ENCODE data around the gene MFAP5.

MFAP5 gene

GRCh38 chr12:8675591-8676036, 13.0 kb upstream of the MFAP5 start:
- no peak for ATAC-seq
- TF ChIP-seq SNAI2 (CRISPR knock-in tag; IDR thresholded peaks at IDR 0.05) (no peak), TSHZ2 (CRISPR knock-in tag; IDR thresholded peaks at IDR 0.05) (no peak), ZNF565 (CRISPR knock-in tag; conservative IDR thresholded peaks at IDR 0.05; ENCODE audit: low read depth) (no peak), ESRRG (CRISPR knock-in tag; IDR thresholded peaks at IDR 0.05) (no peak), BACH2 (CRISPR knock-in tag; IDR thresholded peaks at IDR 0.05; ENCODE audit: borderline replicate concordance) (no peak), ZNF70 (CRISPR knock-in tag; IDR thresholded peaks at IDR 0.05) (no peak), CREB5 (CRISPR knock-in tag; IDR thresholded peaks at IDR 0.05; ENCODE audit: low read depth) (no peak), CSRNP3 (CRISPR knock-in tag; IDR thresholded peaks at IDR 0.05) (no peak), PATZ1 (CRISPR knock-in tag; IDR thresholded peaks at IDR 0.05; ENCODE audit: borderline replicate concordance) (no peak), GLIS3 (CRISPR knock-in tag; IDR thresholded peaks at IDR 0.05) (no peak), ZC3H10 (CRISPR knock-in tag; IDR thresholded peaks at IDR 0.05) (no peak), ISL1 (CRISPR knock-in tag; IDR thresholded peaks at IDR 0.05) (no peak)
- TF ChIP-seq, protein P1, sequence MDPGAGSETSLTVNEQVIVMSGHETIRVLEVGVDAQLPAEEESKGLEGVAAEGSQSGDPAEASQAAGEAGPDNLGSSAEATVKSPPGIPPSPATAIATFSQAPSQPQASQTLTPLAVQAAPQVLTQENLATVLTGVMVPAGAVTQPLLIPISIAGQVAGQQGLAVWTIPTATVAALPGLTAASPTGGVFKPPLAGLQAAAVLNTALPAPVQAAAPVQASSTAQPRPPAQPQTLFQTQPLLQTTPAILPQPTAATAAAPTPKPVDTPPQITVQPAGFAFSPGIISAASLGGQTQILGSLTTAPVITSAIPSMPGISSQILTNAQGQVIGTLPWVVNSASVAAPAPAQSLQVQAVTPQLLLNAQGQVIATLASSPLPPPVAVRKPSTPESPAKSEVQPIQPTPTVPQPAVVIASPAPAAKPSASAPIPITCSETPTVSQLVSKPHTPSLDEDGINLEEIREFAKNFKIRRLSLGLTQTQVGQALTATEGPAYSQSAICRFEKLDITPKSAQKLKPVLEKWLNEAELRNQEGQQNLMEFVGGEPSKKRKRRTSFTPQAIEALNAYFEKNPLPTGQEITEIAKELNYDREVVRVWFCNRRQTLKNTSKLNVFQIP (CRISPR knock-in tag; IDR thresholded peaks at IDR 0.05; ENCODE audit: borderline replicate concordance, low read depth) = no peak

DNA sequence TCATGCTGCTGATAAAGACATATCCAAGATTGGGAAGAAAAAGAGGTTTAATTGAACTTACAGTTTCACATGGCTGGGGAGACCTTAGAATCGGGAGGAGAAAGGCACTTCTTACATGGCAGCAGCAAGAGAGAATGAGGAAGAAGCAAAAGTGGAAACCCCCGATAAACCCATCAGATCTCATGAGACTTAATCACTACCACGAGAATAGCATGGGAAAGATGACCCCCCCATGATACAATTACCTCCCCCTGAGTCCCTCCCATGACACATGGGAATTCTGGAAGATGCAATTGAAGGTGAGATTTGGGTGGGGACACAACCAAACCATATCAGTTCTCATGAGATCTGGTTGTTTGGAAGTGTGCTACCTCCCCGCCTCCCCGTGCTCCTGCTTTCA, 9.8 kb upstream of the MFAP5 start:
- TF ChIP-seq ZNF70 (CRISPR knock-in tag; IDR thresholded peaks at IDR 0.05) = no peak
- TF ChIP-seq PATZ1 (CRISPR knock-in tag; IDR thresholded peaks at IDR 0.05; ENCODE audit: borderline replicate concordance) = no peak
- no peak for ATAC-seq

- no peak for ATAC-seq
- TF ChIP-seq TCF4 (CRISPR knock-in tag; IDR thresholded peaks at IDR 0.05; ENCODE audit: borderline replicate concordance) (no peak), TOX (CRISPR knock-in tag; IDR thresholded peaks at IDR 0.05; ENCODE audit: borderline replicate concordance) (no peak), PPARA (CRISPR knock-in tag; IDR thresholded peaks at IDR 0.05; ENCODE audit: borderline replicate concordance) (no peak)
Measured at GRCh38 chr12:8668441-8668840, 5.8 kb upstream of the MFAP5 start.

GRCh38 chr12:8667270-8667669, 4.6 kb upstream of the MFAP5 start:
- TF ChIP-seq ARNTL (CRISPR knock-in tag; IDR thresholded peaks at IDR 0.05; ENCODE audit: borderline replicate concordance, low read depth) (no peak), ESRRG (CRISPR knock-in tag; IDR thresholded peaks at IDR 0.05) (no peak), TCF4 (CRISPR knock-in tag; IDR thresholded peaks at IDR 0.05; ENCODE audit: borderline replicate concordance) (no peak)
- no peak for ATAC-seq

Measured in SK-N-SH treated with all-trans-retinoic acid at 6 μM for 48 hours (cell line).